H1 (cell line): Measurements from ENCODE around the gene ALOX5AP. TPM values are rescaled to one million over a fixed set of nuclear protein-coding genes. Genes with fewer than 3 reads are reported as not detected.

Experiments
- CTCF ChIA-PET: fragments of 300-600 bp; sonication (Branson Sonifier 250); formaldehyde crosslinking; loops from one replicate; lab custom pipeline; 2021; ENCODE audit not compliant: partially characterized antibody; lab: Charles Lee
- POLR2A ChIA-PET: fragments of 300-600 bp; sonication (Branson Sonifier 250); formaldehyde crosslinking; loops from one replicate; lab custom pipeline; 2021; ENCODE audit warnings: inconsistent platforms; ENCODE audit not compliant: partially characterized antibody; lab: Charles Lee
- DNase-seq, 2 experiments: peaks; one replicate each; pipeline versions ENCODE4 v3.0.0 to v3.0.0-alpha.2; 2010 to 2022; ENCODE audit warnings: low spot score in 2 of 2, low read depth in 1 of 2, mixed read lengths in 1 of 2
- FAIRE-seq: peaks from 2 replicates; lab custom pipeline; 2011; peaks lifted over from hg19 to GRCh38; lab: Jason Lieb, UNC
- H2AFZ ChIP-seq: 2 replicates; pipeline ENCODE4 v1.8.1; 2012; ENCODE audit warnings: low read length, inconsistent platforms
- H2AK5ac ChIP-seq: 2 replicates; pipeline ENCODE4 v1.6.1; 2013; ENCODE audit warnings: low read depth, low read length
- H2BK120ac ChIP-seq: replicated peaks from 2 replicates; pipeline ENCODE3; 2013; ENCODE audit warnings: low read depth, low read length, inconsistent platforms
- H2BK12ac ChIP-seq: 2 replicates; pipeline ENCODE4 v1.6.1; 2013; ENCODE audit warnings: low read depth, low read length
- H2BK15ac ChIP-seq: 2 replicates; pipeline ENCODE4 v1.6.1; 2013; ENCODE audit warnings: low read length
- H2BK20ac ChIP-seq: 2 replicates; pipeline ENCODE4 v1.6.1; 2013; ENCODE audit warnings: low read length
- H2BK5ac ChIP-seq: 2 replicates; pipeline ENCODE4 v1.6.1; 2013; ENCODE audit warnings: low read depth, low read length
- H3K14ac ChIP-seq: 2 replicates; pipeline ENCODE4 v1.6.1; 2013; ENCODE audit warnings: inconsistent platforms; ENCODE audit not compliant: insufficient read length
- H3K18ac ChIP-seq: 2 replicates; pipeline ENCODE4 v1.6.1; 2013; ENCODE audit warnings: low read length; ENCODE audit errors: extremely low read depth
- H3K23ac ChIP-seq: 2 replicates; pipeline ENCODE4 v1.6.1; 2013; ENCODE audit warnings: inconsistent platforms; ENCODE audit not compliant: insufficient read length
- H3K23me2 ChIP-seq: 2 replicates; pipeline ENCODE4 v1.6.1; 2013; ENCODE audit warnings: low read depth, low read length
- H3K27ac ChIP-seq: 2 replicates; pipeline ENCODE4 v1.6.1; 2011; ENCODE audit warnings: low read depth, low read length, inconsistent platforms
- H3K27me3 ChIP-seq, 4 experiments: replicated peaks in 1 of 4; 1 replicate in 1 of 4; 2 replicates in 3 of 4; pipeline versions ENCODE4 v1.6.1 to v1.8.1; 2011 to 2013; ENCODE audit warnings: low read length in 3 of 4, mild to moderate bottlenecking in 3 of 4, inconsistent platforms in 2 of 4, mixed read lengths in 2 of 4, moderate library complexity in 1 of 4; ENCODE audit not compliant: control insufficient read depth in 3 of 4, insufficient read depth in 3 of 4; ENCODE audit errors: extremely low read depth in 1 of 4
- H3K36me3 ChIP-seq, 4 experiments: 2 replicates each; pipeline versions ENCODE4 v1.6.1 to v1.8.1; 2011 to 2013; ENCODE audit warnings: mild to moderate bottlenecking in 4 of 4, low read length in 3 of 4, moderate library complexity in 2 of 4, control low read depth in 1 of 4, inconsistent platforms in 1 of 4; ENCODE audit not compliant: insufficient read depth in 4 of 4, control insufficient read depth in 2 of 4
- H3K4ac ChIP-seq: replicated peaks from 2 replicates; pipeline ENCODE3; 2013; ENCODE audit warnings: low read length, low read depth, mixed read lengths, inconsistent platforms; ENCODE audit not compliant: insufficient read length
- H3K4me1 ChIP-seq, 4 experiments: replicated peaks in 1 of 4; 1 replicate in 1 of 4; 2 replicates in 3 of 4; pipeline versions ENCODE4 v1.6.1 to v1.8.1; 2011 to 2013; ENCODE audit warnings: low read length in 3 of 4, inconsistent platforms in 2 of 4, mixed read lengths in 1 of 4; ENCODE audit not compliant: insufficient read depth in 4 of 4, control insufficient read depth in 3 of 4
- H3K4me2 ChIP-seq, 2 experiments: 2 replicates each; pipeline versions ENCODE4 v1.6.1 to v1.8.1; 2011 to 2013; ENCODE audit warnings: low read depth in 2 of 2, low read length in 2 of 2, control low read depth in 1 of 2, inconsistent platforms in 1 of 2, mild to moderate bottlenecking in 1 of 2; ENCODE audit not compliant: insufficient read depth in 1 of 2
- H3K4me3 ChIP-seq, 4 experiments: fragments of 200-600, 300-600 bp in 1 of 4; sonication (generic), shearing (Covaris generic), sonication (Bioruptor Twin) in 1 of 4; 2 replicates each; pipeline versions ENCODE4 v1.5.1 to v1.8.1; 2011 to 2016; ENCODE audit warnings: low read length in 4 of 4, low read depth in 3 of 4, control low read depth in 2 of 4, inconsistent platforms in 2 of 4, mild to moderate bottlenecking in 2 of 4, mixed read lengths in 1 of 4, moderate library complexity in 1 of 4; ENCODE audit not compliant: insufficient read depth in 2 of 4; ENCODE audit errors: extremely low read depth in 1 of 4
- H3K56ac ChIP-seq: replicated peaks from 2 replicates; pipeline ENCODE3; 2013; ENCODE audit warnings: low read depth, mild to moderate bottlenecking, mixed read lengths, low read length, inconsistent platforms; ENCODE audit not compliant: insufficient read length
- H3K79me1 ChIP-seq: 2 replicates; pipeline ENCODE4 v1.6.1; 2013; ENCODE audit warnings: low read depth, low read length, control low read depth
- H3K79me2 ChIP-seq, 2 experiments: 2 replicates each; pipeline versions ENCODE4 v1.6.1 to v1.8.1; 2012 to 2013; ENCODE audit warnings: low read length in 2 of 2, mild to moderate bottlenecking in 2 of 2, inconsistent platforms in 1 of 2; ENCODE audit not compliant: insufficient read depth in 2 of 2, control insufficient read depth in 1 of 2
- H3K9ac ChIP-seq, 4 experiments: replicated peaks in 1 of 4; 1 replicate in 1 of 4; 2 replicates in 3 of 4; pipeline versions ENCODE4 v1.6.1 to v1.8.1; 2011 to 2013; ENCODE audit warnings: low read depth in 3 of 4, low read length in 3 of 4, control low read depth in 2 of 4, mild to moderate bottlenecking in 2 of 4, moderate library complexity in 2 of 4, inconsistent platforms in 1 of 4; ENCODE audit errors: extremely low read depth in 1 of 4
- H3K9me3 ChIP-seq, 2 experiments: 2 replicates each; pipeline versions ENCODE4 v1.6.1 to v1.8.1; 2012 to 2013; ENCODE audit warnings: mild to moderate bottlenecking in 2 of 2, moderate library complexity in 2 of 2, control low read depth in 1 of 2, inconsistent platforms in 1 of 2, low read depth in 1 of 2, low read length in 1 of 2, mixed read lengths in 1 of 2; ENCODE audit not compliant: insufficient read depth in 2 of 2
- H4K20me1 ChIP-seq, 2 experiments: replicated peaks in 1 of 2; 2 replicates each; pipeline versions ENCODE3 to v1.8.1; 2011 to 2013; ENCODE audit warnings: inconsistent platforms in 2 of 2, low read length in 2 of 2, mild to moderate bottlenecking in 1 of 2; ENCODE audit not compliant: insufficient read depth in 2 of 2, control insufficient read depth in 1 of 2
- H4K5ac ChIP-seq: 2 replicates; pipeline ENCODE4 v1.6.1; 2013; ENCODE audit warnings: low read length, low read depth, mixed read lengths, inconsistent platforms; ENCODE audit not compliant: insufficient read length
- H4K8ac ChIP-seq: 2 replicates; pipeline ENCODE4 v1.8.0; 2013; ENCODE audit warnings: mild to moderate bottlenecking, moderate library complexity, low read length, inconsistent platforms; ENCODE audit not compliant: insufficient read depth; ENCODE audit errors: extremely low read depth
- H4K91ac ChIP-seq: replicated peaks from 2 replicates; pipeline ENCODE3; 2013; ENCODE audit warnings: low read length, mixed read lengths, inconsistent platforms; ENCODE audit not compliant: insufficient read length
- ATF3 ChIP-seq: IDR thresholded peaks from 2 replicates; pipeline ENCODE4 v1.6.1; 2011; ENCODE audit warnings: low read depth, mild to moderate bottlenecking, low read length; ENCODE audit not compliant: insufficient read depth
- BACH1 ChIP-seq: IDR thresholded peaks from 2 replicates; pipeline ENCODE4 v1.6.1; 2012; ENCODE audit warnings: low read length, improper control_type of control experiment
- BRCA1 ChIP-seq: IDR thresholded peaks from 2 replicates; pipeline ENCODE4 v1.6.1; 2012; ENCODE audit warnings: low read depth, low read length, improper control_type of control experiment
- CBX5 ChIP-seq: fragments of 300-800, 300-1000 bp; sonication (generic); IDR thresholded peaks from 2 replicates; pipeline ENCODE4 v1.7.1; 2016; ENCODE audit warnings: antibody characterized with exemption, low read length, low read depth
- CEBPB ChIP-seq: IDR thresholded peaks from 2 replicates; pipeline ENCODE4 v1.6.1; 2012; ENCODE audit warnings: low read depth, low read length
- EGR1 ChIP-seq: IDR thresholded peaks from 2 replicates; pipeline ENCODE4 v1.6.1; 2011; ENCODE audit warnings: low read depth, low read length, borderline replicate concordance
- HDAC6 ChIP-seq: IDR thresholded peaks from one replicate; pipeline ENCODE4 v1.7.1; 2012; ENCODE audit warnings: low read depth, mild to moderate bottlenecking, inconsistent platforms, low read length, moderate library complexity
- NANOG ChIP-seq: IDR thresholded peaks from 2 replicates; pipeline ENCODE4 v1.6.1; 2011; ENCODE audit warnings: low read length, low read depth, mild to moderate bottlenecking, inconsistent platforms; ENCODE audit not compliant: insufficient read depth, poor library complexity, severe bottlenecking
- SP2 ChIP-seq: IDR thresholded peaks from 2 replicates; pipeline ENCODE4 v1.6.1; 2012; ENCODE audit warnings: mild to moderate bottlenecking, low read length, inconsistent platforms
- TAF1 ChIP-seq: IDR thresholded peaks from 2 replicates; pipeline ENCODE4 v1.6.1; 2011; ENCODE audit warnings: mild to moderate bottlenecking, low read depth, low read length
- TBP ChIP-seq: IDR thresholded peaks from 2 replicates; pipeline ENCODE4 v1.6.1; 2011; ENCODE audit warnings: low read depth, low read length, improper control_type of control experiment
- YY1 ChIP-seq: IDR thresholded peaks from 2 replicates; pipeline ENCODE4 v1.6.1; 2011; ENCODE audit warnings: low read depth, mild to moderate bottlenecking, low read length
- WGBS, 2 experiments: shearing (Covaris generic) in 1 of 2; methylation state at CpG; one replicate each; pipeline versions ENCODE4 v1.1.6 to v1.1.7; 2013 to 2015; ENCODE audit warnings: low lambda C conversion rate in 2 of 2, mixed read lengths in 2 of 2, inconsistent platforms in 1 of 2, low coverage in 1 of 2, missing lambda C conversion rate in 1 of 2; ENCODE audit not compliant: insufficient replicate concordance in 2 of 2, insufficient coverage in 1 of 2, insufficient read length in 1 of 2; ENCODE audit errors: extremely low coverage in 1 of 2, missing lambda C conversion rate in 1 of 2; 5-methylcytosine and 5-hydroxymethylcytosine counted together
- polyA plus RNA-seq, 7 experiments: library from polyadenylated mRNA; depleted of rRNA in 3 of 7; stranded (reverse) in 5 of 7; unstranded in 2 of 7; fragments of >200 nt in 5 of 7; fragments of 200-250 nt in 2 of 7; gene quantifications; 1 replicate in 5 of 7; 2 replicates in 1 of 7; 4 replicates in 1 of 7; pipeline versions ENCODE4 v1.2.1 to v1.2.3, GENCODE V29; 2011 to 2013; ENCODE audit warnings: missing spikeins in 2 of 7, mixed read lengths in 2 of 7
- total RNA-seq: library from RNA; stranded (reverse); fragmentation: NEBNext Ultra II Directional; extraction: Animal tissue kit (Norgen Biotek cat#: 25700); gene quantifications from 2 replicates; pipeline ENCODE4 v1.2.1, GENCODE V29; 2021

The ALOX5AP gene
- total and polyA plus RNA-seq, 2 of the 8 experiments (the other 6 are each of a cell fraction or from before 2014, with no cell fraction given) = not detected

GRCh38 chr13:30720172-30720869 is 15.0 kb upstream of the ALOX5AP start:
- Histone ChIP-seq H4K91ac (no peak overlapping the region), H3K36me3 (no peaks in the 10 kb centered on the region), H2BK5ac (no peak overlapping the region), H4K20me1 (no peaks in the 10 kb centered on the region), H3K14ac (no peak overlapping the region), H2BK20ac (no peak overlapping the region), H4K8ac (no peak overlapping the region), H2AFZ (no peak overlapping the region), H2BK15ac (no peak overlapping the region), H2AK5ac (no peak overlapping the region), H2BK12ac (no peak overlapping the region), H3K9ac (no peak overlapping the region), H3K18ac (no peak overlapping the region), H4K5ac (no peak overlapping the region), H3K23ac (no peak overlapping the region), H3K4me3 (no peak overlapping the region), H3K27ac (no peak overlapping the region), H3K9me3 (no peaks in the 10 kb centered on the region), H3K4me2 (no peak overlapping the region), H3K79me1 (no peaks in the 10 kb centered on the region), H2BK120ac (no peak overlapping the region), H3K4ac (no peak overlapping the region), H3K79me2 (no peaks in the 10 kb centered on the region), H3K23me2 (no peaks in the 10 kb centered on the region), H3K27me3 (no peaks in the 10 kb centered on the region), H3K4me1 (no peaks in the 10 kb centered on the region), H3K56ac (no peak overlapping the region)
- DNase-seq = no peak
- POLR2A ChIA-PET = no interaction called here
- 92% methylated on average over 3 of the region's 3 CpGs; no CpG with 5 or more reads in 1 of the 2 experiments for WGBS, 2 experiments
- CTCF ChIA-PET = interaction anchor here (0.6 to 0.8 kb wide), 2 partner anchors 13 to 324 kb away, joined by 3 to 4 read pairs; no protein-coding TSS in a partner anchor
- TF ChIP-seq BACH1 (no peak), BRCA1 (no peak), CEBPB (no peak), NANOG (no peak), EGR1 (no peak), TBP (no peak), HDAC6 (no peak), SP2 (no peak), CBX5 (no peak), YY1 (no peak), ATF3 (no peak), TAF1 (no peak)
- FAIRE-seq = no peak
